Heart right ventricle (tissue), 16 donors: ENCODE results near the gene SPTLC2. TPM values are rescaled to one million over a fixed set of nuclear protein-coding genes. Genes with fewer than 3 reads are reported as not detected.

Experiments used
- ATAC-seq, 8 donors: fragments of 200-7000 bp; cut with Tn5 transposase; one replicate each; pipeline ENCODE4 v1.9.1; 2020; ENCODE audit warnings: mild to moderate bottlenecking in 8 of 8, moderate library complexity in 8 of 8, moderate number of reproducible peaks in 1 of 8
- DNase-seq, 2 donors: peaks; one replicate each; pipeline ENCODE4 v3.0.0-alpha.2; 2020
- H3K27ac ChIP-seq, 10 donors: fragments of 200-600 bp; sonication (generic) in 2 of 10; one replicate each; pipeline versions ENCODE4 v1.5.0 to v1.8.0; 2020 to 2022; ENCODE audit warnings: mild to moderate bottlenecking in 3 of 10
- H3K27me3 ChIP-seq, 7 donors: fragments of 200-600 bp; one replicate each; pipeline ENCODE4 v1.8.0; 2021 to 2022; ENCODE audit warnings: mild to moderate bottlenecking in 2 of 7
- H3K36me3 ChIP-seq, 9 donors: fragments of 200-600 bp; sonication (generic) in 1 of 9; one replicate each; pipeline versions ENCODE4 v1.5.0 to v1.8.0; 2020 to 2022; ENCODE audit warnings: mild to moderate bottlenecking in 2 of 9
- H3K4me1 ChIP-seq, 9 donors: fragments of 200-600 bp; sonication (generic) in 1 of 9; one replicate each; pipeline versions ENCODE4 v1.5.0 to v1.8.0; 2020 to 2022; ENCODE audit warnings: mild to moderate bottlenecking in 4 of 9
- H3K4me3 ChIP-seq, 10 donors: fragments of 200-600 bp; sonication (generic) in 2 of 10; one replicate each; pipeline versions ENCODE4 v1.5.0 to v1.8.0; 2020 to 2022; ENCODE audit warnings: mild to moderate bottlenecking in 7 of 10, moderate library complexity in 2 of 10
- H3K9me3 ChIP-seq, 11 donors: fragments of 200-600 bp in 10 of 11; sonication (generic) in 2 of 11; one replicate each; pipeline versions ENCODE4 v1.5.0 to v1.8.0; 2013 to 2022; ENCODE audit warnings: mild to moderate bottlenecking in 2 of 11, control low read depth in 1 of 11, moderate library complexity in 1 of 11
- CTCF ChIP-seq, 9 donors: fragments of 200-600 bp; sonication (generic) in 2 of 9; IDR thresholded peaks; one replicate each; pipeline versions ENCODE4 v1.5.0 to v1.8.0; 2021 to 2022; ENCODE audit warnings: antibody characterized with exemption in 9 of 9, mild to moderate bottlenecking in 5 of 9, moderate library complexity in 1 of 9
- WGBS, 2 donors: extraction: QIAGEN DNeasy Blood & Tissue Kit; methylation state at CpG; one replicate each; pipeline ENCODE4 v1.1.7; 2013; ENCODE audit warnings: inconsistent platforms in 1 of 2; 5-methylcytosine and 5-hydroxymethylcytosine counted together
- intact Hi-C, 10 donors: fragments of 100-400 bp; cut with DNase I; formaldehyde crosslinking; loops; one replicate each; pipeline versions ENCODE4 v1.11.1 to v1.14.2; 2022
- polyA plus RNA-seq, 2 donors: library from polyadenylated mRNA; stranded (reverse); fragments of 200-250 nt; gene quantifications; one replicate each; pipeline ENCODE4 v1.2.3, GENCODE V29; 2013
- total RNA-seq, 10 donors: library from RNA; stranded (reverse); fragmentation: NEBNext Ultra II Directional in 3 of 10; extraction: Animal tissue kit (Norgen Biotek cat#: 25700) in 3 of 10; gene quantifications; one replicate each; pipeline versions ENCODE4 v1.2.1 to v1.2.4, GENCODE V29; 2021 to 2023
- donor health status: Arrhythmogenic right ventricular cardiomyopathy.
- donor health status: ischemic (EF 13 %, LVEDD 7.1; RV severe dilation, severe dysfunction).
- donor health status: healthy with polysubstance abuse.
- donor health status: DM: no; HTN: yes; CAD: no.
- donor health status: DM: no; HTN: no; CAD: no.
- donor health status: ischemic (EF 25% LVEDD 6.9; RV normal size, moderate dysfunction).
- donor health status: ischemic (EF 25% LVEDD 5.7; RV mildly dilated, moderate dysfunction).
- donor health status: healthy.
- donor health status: DM: yes; HTN: yes; CAD: no.
- donor health status: Ischemic cardiomyopathy.
- donor health status: ischemic (EF 35%, LVEDD 5.7; RV mildly dilated, moderate dysfunction).
- donor health status: nonischemic (EF 11% LVEDD 7.7; RV severe dilation, severe dysfunction).
- donor health status: DM: yes; HTN: yes; CAD: no.
- donor health status: PGD.
- donor health status: ischemic (EF 29% LVEDD 5.4; RV normal size, mild dysfunction).
- donor health status: nonischemic (EF 23%, LVEDD 6.1; RV moderate dilation, normal function).

SPTLC2 gene
- total and polyA plus RNA-seq, 12 donors = 4.7 to 23.5 (median 12.7) TPM

- Histone ChIP-seq H3K9me3 (peaks cover 0 to 14% (median 5%) of the 10 kb centered on the region in 11 donors), H3K36me3 (peaks cover 0 to 67% (median 22%) of the 10 kb centered on the region in 9 donors), H3K4me3 (no peak overlapping the region), H3K27ac (no peak overlapping the region), H3K27me3 (no peaks in the 10 kb centered on the region), H3K4me1 (no peaks in the 10 kb centered on the region)
- WGBS, 2 donors = 98 to 100% methylated on average over 3 of the region's 3 CpGs
- TF ChIP-seq CTCF (IDR thresholded peaks at IDR 0.05) = no peak
- intact Hi-C loops = loop anchor here in 1 of 10 donors (2.0 kb wide), 1 partner anchor 31 kb away; no protein-coding TSS in a partner anchor
- no peak for DNase-seq
- no peak for ATAC-seq
These were observed 108.7 kb downstream of the SPTLC2 start for GRCh38 chr14:77507762-77508161.

GRCh38 chr14:77505031-77505430 is 111.4 kb downstream of the SPTLC2 start:
- intact Hi-C loops = no loop called here
- 71 to 80% methylated on average over 4 of the region's 4 CpGs for WGBS, 2 donors
- H3K4me3 ChIP-seq = no peak overlapping the region
- H3K36me3 ChIP-seq = peaks cover 0 to 40% (median 7%) of the 10 kb centered on the region in 9 donors
- no peak for TF ChIP-seq CTCF (IDR thresholded peaks at IDR 0.05)
- H3K4me1 ChIP-seq = no peaks in the 10 kb centered on the region
- no peak overlapping the region for H3K27ac ChIP-seq
- peaks cover 0 to 14% (median 5%) of the 10 kb centered on the region in 11 donors for H3K9me3 ChIP-seq
- peaks cover 0 to 13% (median 3%) of the 10 kb centered on the region in 7 donors for H3K27me3 ChIP-seq
- DNase-seq = no peak
- ATAC-seq = no peak

GRCh38 chr14:77503138-77503537 is 113.3 kb downstream of the SPTLC2 start:
- Histone ChIP-seq H3K4me1 (peaks cover 3 to 12% (median 7%) of the 10 kb centered on the region in 9 donors), H3K36me3 (peaks cover 0 to 22% (median 7%) of the 10 kb centered on the region in 9 donors), H3K9me3 (peaks cover 0 to 14% (median 5%) of the 10 kb centered on the region in 11 donors), H3K27ac (no peak overlapping the region), H3K4me3 (no peak overlapping the region), H3K27me3 (peaks cover 10 to 32% (median 22%) of the 10 kb centered on the region in 7 donors)
- intact Hi-C loops = no loop called here
- TF ChIP-seq CTCF (IDR thresholded peaks at IDR 0.05) = no peak
- ATAC-seq (no peak), DNase-seq (no peak)
- 96% methylated on average over 5 of the region's 5 CpGs for WGBS, 2 donors

GRCh38 chr14:77502109-77502782 is 114.2 kb downstream of the SPTLC2 start:
- ATAC-seq = no peak
- no peak for TF ChIP-seq CTCF (IDR thresholded peaks at IDR 0.05)
- H3K4me3 ChIP-seq = no peak overlapping the region
- intact Hi-C loops = no loop called here
- peaks cover 0 to 14% (median 5%) of the 10 kb centered on the region in 11 donors for H3K9me3 ChIP-seq
- 79 to 83% methylated on average over 11 of the region's 11 CpGs for WGBS, 2 donors
- H3K27me3 ChIP-seq = peaks cover 12 to 40% (median 29%) of the 10 kb centered on the region in 7 donors
- no peak for DNase-seq
- peaks cover 0 to 13% (median 0%) of the 10 kb centered on the region in 9 donors for H3K36me3 ChIP-seq
- H3K27ac ChIP-seq = no peak overlapping the region
- H3K4me1 ChIP-seq = peaks cover 4 to 16% (median 11%) of the 10 kb centered on the region in 9 donors
